Activated naive CD8-positive, alpha-beta T cell treated with anti-CD3 and anti-CD28 coated beads, Interleukin-2, amount 10 ng/mL, durations not matched to agents 7 days and 5 days (primary cell): ENCODE measurements around the gene CTSV. TPM values are rescaled to one million over a fixed set of nuclear protein-coding genes. Genes with fewer than 3 reads are reported as not detected.

ENCODE experiments used
- total RNA-seq, 2 experiments: library from RNA; stranded (reverse); gene quantifications; one replicate each; pipeline ENCODE4 v1.2.3, GENCODE V29; 2021

CTSV gene
- total RNA-seq, 2 experiments from 2014 or later: 0.33 to 0.45 TPM

Other genes starting within 250 kb of the CTSV start
- 1 to 10 TPM; 5.4 to 6.2 TPM for gene ZNF782, start 184.6 kb downstream of the CTSV start, total RNA-seq
- gene NUTM2G, start 110.3 kb downstream of the CTSV start, total RNA-seq: not detected